ENCODE data around the gene MRPL34. TPM values are rescaled to one million over a fixed set of nuclear protein-coding genes. Genes with fewer than 3 reads are reported as not detected.

Gene MRPL34
- total RNA-seq, 5 donors from 2014 or later (not counting 1 experiment from before 2014, with no cell fraction given), result 37.6 to 87.0 (median 69.3) TPM

- Histone ChIP-seq H3K36me3 (ENCODE audit: control insufficient read depth in 2 of 2, extremely low read depth in 1 of 2, insufficient read depth in 1 of 2, low read length in 1 of 2) (peaks cover 15 to 20% of the 10 kb centered on the region in 2 donors), H3K4me3 (ENCODE audit: control insufficient read depth in 1 of 2, extremely low read depth in 1 of 2, low read length in 1 of 2) (no peak overlapping the region), H3K4me1 (ENCODE audit: control insufficient read depth in 1 of 2, extremely low read depth in 1 of 2, insufficient read depth in 2 of 2, low read length in 2 of 2) (peaks cover 2 to 26% of the 10 kb centered on the region in 2 experiments), H3K27ac (ENCODE audit: low read length) (no peak overlapping the region), H3K27me3 (replicated peaks in 1 of 2; ENCODE audit: control insufficient read depth in 2 of 2, extremely low read depth in 1 of 2, insufficient read depth in 2 of 2, low read length in 1 of 2) (peaks cover 0 to 2% of the 10 kb centered on the region in 2 experiments), H3K9me3 (no peaks in the 10 kb centered on the region)
- Mint-ChIP-seq H3K27ac (no peak overlapping the region), H3K4me3 (no peak overlapping the region), H3K27me3 (no peaks in the 10 kb centered on the region), H3K36me3 (peaks cover 11% of the 10 kb centered on the region), H3K9me3 (no peaks in the 10 kb centered on the region), H3K4me1 (peaks cover 4 to 12% (median 11%) of the 10 kb centered on the region in 3 donors)
- POLR2A ChIA-PET, result no interaction called here
- DNase-seq, result no peak
- no peak for ATAC-seq (replicated peaks in 1 of 4)
- CTCF ChIA-PET, result no interaction called here
- WGBS (ENCODE audit: insufficient coverage), result 91% methylated on average over 28 of the region's 28 CpGs
These were observed 18.9 kb downstream of the MRPL34 start for GRCh38 chr19:17324357-17325114.

- peaks cover 9 to 20% of the 10 kb centered on the region in 2 donors for H3K36me3 ChIP-seq (ENCODE audit: control insufficient read depth in 2 of 2, extremely low read depth in 1 of 2, insufficient read depth in 1 of 2, low read length in 1 of 2)
- H3K9me3 Mint-ChIP-seq, result no peaks in the 10 kb centered on the region
- ChIA-PET POLR2A (no interaction called here), CTCF (no interaction called here)
- no peak overlapping the region for H3K27ac Mint-ChIP-seq
- H3K36me3 Mint-ChIP-seq, result peaks cover 9% of the 10 kb centered on the region
- no peak overlapping the region for H3K4me3 ChIP-seq (ENCODE audit: control insufficient read depth in 1 of 2, extremely low read depth in 1 of 2, low read length in 1 of 2)
- ATAC-seq (replicated peaks in 1 of 4) (no peak), DNase-seq (no peak)
- H3K4me1 ChIP-seq (ENCODE audit: control insufficient read depth in 1 of 2, extremely low read depth in 1 of 2, insufficient read depth in 2 of 2, low read length in 2 of 2), result peaks cover 2 to 32% of the 10 kb centered on the region in 2 experiments
- peaks cover 0 to 7% of the 10 kb centered on the region in 2 experiments for H3K27me3 ChIP-seq (replicated peaks in 1 of 2; ENCODE audit: control insufficient read depth in 2 of 2, extremely low read depth in 1 of 2, insufficient read depth in 2 of 2, low read length in 1 of 2)
- WGBS (ENCODE audit: insufficient coverage), result 96% methylated on average over 15 of the region's 20 CpGs
- H3K27me3 Mint-ChIP-seq, result no peaks in the 10 kb centered on the region
- H3K4me1 Mint-ChIP-seq, result peaks cover 9 to 16% (median 12%) of the 10 kb centered on the region in 3 donors
- H3K4me3 Mint-ChIP-seq, result no peak overlapping the region
- no peaks in the 10 kb centered on the region for H3K9me3 ChIP-seq
- H3K27ac ChIP-seq (ENCODE audit: low read length), result no peak overlapping the region
These were observed 19.5 kb downstream of the MRPL34 start for GRCh38 chr19:17325133-17325532.

GRCh38 chr19:17325881-17326594, 20.4 kb downstream of the MRPL34 start:
- H3K4me1 Mint-ChIP-seq, result peaks cover 11 to 22% (median 17%) of the 10 kb centered on the region in 3 donors
- H3K27ac Mint-ChIP-seq, result no peak overlapping the region
- no peak overlapping the region for H3K4me3 ChIP-seq (ENCODE audit: control insufficient read depth in 1 of 2, extremely low read depth in 1 of 2, low read length in 1 of 2)
- peaks cover 2 to 11% of the 10 kb centered on the region in 2 donors for H3K36me3 ChIP-seq (ENCODE audit: control insufficient read depth in 2 of 2, extremely low read depth in 1 of 2, insufficient read depth in 1 of 2, low read length in 1 of 2)
- no peaks in the 10 kb centered on the region for H3K9me3 Mint-ChIP-seq
- H3K4me1 ChIP-seq (ENCODE audit: control insufficient read depth in 1 of 2, extremely low read depth in 1 of 2, insufficient read depth in 2 of 2, low read length in 2 of 2), result peaks cover 2 to 37% of the 10 kb centered on the region in 2 experiments
- peaks cover 7% of the 10 kb centered on the region for H3K36me3 Mint-ChIP-seq
- H3K27ac ChIP-seq (ENCODE audit: low read length), result no peak overlapping the region
- 98% methylated on average over 11 of the region's 17 CpGs for WGBS (ENCODE audit: insufficient coverage)
- ChIA-PET CTCF (no interaction called here), POLR2A (interaction anchor here in 1 of 2 donors (0.6 kb wide), 1 partner anchor 41 kb away, joined by 3 read pairs; no protein-coding TSS in a partner anchor)
- H3K27me3 Mint-ChIP-seq, result no peaks in the 10 kb centered on the region
- H3K4me3 Mint-ChIP-seq, result no peak overlapping the region
- H3K27me3 ChIP-seq (replicated peaks in 1 of 2; ENCODE audit: control insufficient read depth in 2 of 2, extremely low read depth in 1 of 2, insufficient read depth in 2 of 2, low read length in 1 of 2), result peaks cover 0 to 7% of the 10 kb centered on the region in 2 experiments
- H3K9me3 ChIP-seq, result no peaks in the 10 kb centered on the region
- ATAC-seq (replicated peaks in 1 of 4) (no peak), DNase-seq (no peak)

DNA sequence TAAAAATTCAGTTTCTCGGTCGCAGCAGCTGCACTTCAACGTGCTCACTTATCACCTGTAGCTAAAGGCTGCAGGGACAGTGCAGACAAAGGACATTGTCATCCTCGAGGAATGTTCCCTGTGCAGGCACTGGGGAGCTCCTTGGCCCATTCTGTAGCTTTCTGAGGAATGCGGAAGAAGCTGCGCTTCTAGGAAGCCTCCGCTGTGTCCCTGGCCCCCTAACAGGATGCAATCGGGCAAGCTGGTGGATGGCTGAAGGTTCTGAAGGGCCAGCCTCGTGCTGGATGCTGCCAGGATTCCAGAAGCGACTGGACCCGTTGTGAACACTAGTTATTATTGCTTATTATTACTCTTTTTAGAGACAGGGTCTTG, 20.9 kb downstream of the MRPL34 start:
- peak overlapping the region; percentile 42 to 59 (median 46) for H3K4me3 Mint-ChIP-seq
- CTCF ChIA-PET, result no interaction called here
- Histone ChIP-seq H3K4me3 (ENCODE audit: control insufficient read depth in 1 of 2, extremely low read depth in 1 of 2, low read length in 1 of 2) (no peak overlapping the region), H3K36me3 (ENCODE audit: control insufficient read depth in 2 of 2, extremely low read depth in 1 of 2, insufficient read depth in 1 of 2, low read length in 1 of 2) (peaks cover 0 to 8% of the 10 kb centered on the region in 2 donors), H3K27ac (ENCODE audit: low read length) (no peak overlapping the region), H3K27me3 (replicated peaks in 1 of 2; ENCODE audit: control insufficient read depth in 2 of 2, extremely low read depth in 1 of 2, insufficient read depth in 2 of 2, low read length in 1 of 2) (peaks cover 0 to 7% of the 10 kb centered on the region in 2 experiments), H3K4me1 (ENCODE audit: control insufficient read depth in 1 of 2, extremely low read depth in 1 of 2, insufficient read depth in 2 of 2, low read length in 2 of 2) (peaks cover 2 to 37% of the 10 kb centered on the region in 2 experiments), H3K9me3 (no peaks in the 10 kb centered on the region)
- DNase-seq (no peak), ATAC-seq (replicated peaks in 1 of 4) (no peak)
- H3K36me3 Mint-ChIP-seq, result peaks cover 7% of the 10 kb centered on the region
- peaks cover 11 to 22% (median 17%) of the 10 kb centered on the region in 3 donors for H3K4me1 Mint-ChIP-seq
- no peaks in the 10 kb centered on the region for H3K9me3 Mint-ChIP-seq
- POLR2A ChIA-PET, result interaction anchor here in 1 of 2 donors (0.6 to 1.1 kb wide), 3 partner anchors 20 to 54 kb away, joined by 3 to 9 read pairs (median 3); no protein-coding TSS in a partner anchor
- no peak overlapping the region for H3K27ac Mint-ChIP-seq
- no peaks in the 10 kb centered on the region for H3K27me3 Mint-ChIP-seq
- 92% methylated on average over 7 of the region's 11 CpGs for WGBS (ENCODE audit: insufficient coverage)

GRCh38 chr19:17327068-17327653, 21.5 kb downstream of the MRPL34 start:
- Histone ChIP-seq H3K27ac (ENCODE audit: low read length) (no peak overlapping the region), H3K4me3 (ENCODE audit: control insufficient read depth in 1 of 2, extremely low read depth in 1 of 2, low read length in 1 of 2) (no peak overlapping the region), H3K9me3 (no peaks in the 10 kb centered on the region), H3K27me3 (replicated peaks in 1 of 2; ENCODE audit: control insufficient read depth in 2 of 2, extremely low read depth in 1 of 2, insufficient read depth in 2 of 2, low read length in 1 of 2) (peaks cover 0 to 7% of the 10 kb centered on the region in 2 experiments), H3K36me3 (ENCODE audit: control insufficient read depth in 2 of 2, extremely low read depth in 1 of 2, insufficient read depth in 1 of 2, low read length in 1 of 2) (peaks cover 0 to 8% of the 10 kb centered on the region in 2 donors), H3K4me1 (ENCODE audit: control insufficient read depth in 1 of 2, extremely low read depth in 1 of 2, insufficient read depth in 2 of 2, low read length in 2 of 2) (peaks cover 2 to 37% of the 10 kb centered on the region in 2 experiments)
- H3K9me3 Mint-ChIP-seq, result no peaks in the 10 kb centered on the region
- CTCF ChIA-PET, result no interaction called here
- H3K27me3 Mint-ChIP-seq, result no peaks in the 10 kb centered on the region
- H3K36me3 Mint-ChIP-seq, result peaks cover 7% of the 10 kb centered on the region
- DNase-seq (no peak), ATAC-seq (replicated peaks in 1 of 4) (no peak)
- no peak overlapping the region for H3K27ac Mint-ChIP-seq
- peaks cover 11 to 22% (median 17%) of the 10 kb centered on the region in 3 donors for H3K4me1 Mint-ChIP-seq
- POLR2A ChIA-PET, result interaction anchor here in 1 of 2 donors (0.6 to 1.1 kb wide), 2 partner anchors 21 to 55 kb away, joined by 3 to 9 read pairs; no protein-coding TSS in a partner anchor
- H3K4me3 Mint-ChIP-seq, result peak overlapping the region; percentile 46 to 78 (median 59)
- 92% methylated on average over 25 of the region's 27 CpGs for WGBS (ENCODE audit: insufficient coverage)

Data from T-cell (primary cell).